GM12878 (cell line): ENCODE data around the gene CDKN1C. TPM values are rescaled to one million over a fixed set of nuclear protein-coding genes. Genes with fewer than 3 reads are reported as not detected.
A peak's percentile ranks its signal among the peaks of the same experiment; 100 is the strongest.

ENCODE experiments used
- ATAC-seq: fragments of 200-7000 bp; cut with Tn5 transposase; 3 replicates; pipeline ENCODE4 v1.9.1; 2020; ENCODE audit warnings: mild to moderate bottlenecking, moderate library complexity
- BruUV-seq: library from RNA; stranded (reverse); fragments of 400-500 nt; replicated peaks from 2 replicates; lab custom pipeline; 2021; lab: Mats Ljungman, UMichigan
- CTCF ChIA-PET: fragments of 300-600 bp; sonication (Branson Sonifier 250); formaldehyde crosslinking; extraction: SDS; loops from one replicate; lab custom pipeline; 2021; ENCODE audit warnings: inconsistent platforms; lab: Yijun Ruan, JAX
- POLR2A ChIA-PET: fragments of 350-600 bp; formaldehyde crosslinking; extraction: SDS; loops from one replicate; lab custom pipeline; 2021; ENCODE audit warnings: inconsistent platforms; lab: Charles Lee
- RAD21 ChIA-PET: fragments of 300-600 bp; sonication (Branson Sonifier 250); formaldehyde crosslinking; loops from one replicate; lab custom pipeline; 2023; ENCODE audit warnings: antibody characterized with exemption; ENCODE audit not compliant: unreplicated experiment; lab: Charles Lee
- SMC1A ChIA-PET: fragments of 300-600 bp; sonication (Branson Sonifier 250); formaldehyde crosslinking; loops from one replicate; lab custom pipeline; 2023; ENCODE audit not compliant: unreplicated experiment, uncharacterized antibody; lab: Charles Lee
- DNase-seq: peaks from one replicate; pipeline ENCODE4 v3.0.0-alpha.2; 2011; ENCODE audit warnings: low read depth, low spot score
- FAIRE-seq: peaks from 3 replicates; lab custom pipeline; 2011; peaks lifted over from hg19 to GRCh38; lab: Jason Lieb, UNC
- H2AFZ ChIP-seq: 2 replicates; pipeline ENCODE4 v1.6.0; 2011; ENCODE audit warnings: low read depth, low read length, control low read depth; ENCODE audit not compliant: control insufficient read depth
- H3K27ac ChIP-seq: 2 replicates; pipeline ENCODE4 v1.5.1; 2011; ENCODE audit warnings: control low read depth; ENCODE audit not compliant: control insufficient read depth, insufficient read depth
- H3K27me3 ChIP-seq, 2 experiments: replicated peaks in 1 of 2; 2 replicates each; pipeline versions ENCODE4 v1.6.0 to v1.6.1; 2011; ENCODE audit warnings: low read length in 1 of 2; ENCODE audit not compliant: control insufficient read depth in 2 of 2, insufficient read depth in 2 of 2
- H3K36me3 ChIP-seq, 2 experiments: 2 replicates each; pipeline ENCODE4 v1.5.1; 2011; ENCODE audit warnings: low read length in 1 of 2; ENCODE audit not compliant: control insufficient read depth in 2 of 2, insufficient read depth in 2 of 2
- H3K4me1 ChIP-seq: 2 replicates; pipeline ENCODE4 v1.6.1; 2011; ENCODE audit warnings: mild to moderate bottlenecking, low read length, moderate library complexity, mixed read lengths; ENCODE audit not compliant: control insufficient read depth, insufficient read depth
- H3K4me2 ChIP-seq: 2 replicates; pipeline ENCODE4 v1.6.0; 2011; ENCODE audit warnings: control low read depth; ENCODE audit not compliant: control insufficient read depth, insufficient read depth
- H3K4me3 ChIP-seq: fragments of 200-600 bp; sonication (generic); 2 replicates; pipeline ENCODE4 v1.5.1; 2016
- H3K79me2 ChIP-seq: 2 replicates; pipeline ENCODE4 v1.6.0; 2011; ENCODE audit warnings: low read length; ENCODE audit not compliant: control insufficient read depth, insufficient read depth
- H3K9ac ChIP-seq: 2 replicates; pipeline ENCODE4 v1.8.0; 2011; ENCODE audit warnings: low read length, control low read depth, mixed read lengths; ENCODE audit not compliant: control insufficient read depth, insufficient read depth
- H3K9me3 ChIP-seq: replicated peaks from 3 replicates; pipeline ENCODE4 v1.5.1; 2011; ENCODE audit warnings: mild to moderate bottlenecking, low read length; ENCODE audit not compliant: control insufficient read depth, insufficient read depth
- H4K20me1 ChIP-seq: 2 replicates; pipeline ENCODE4 v1.6.0; 2011; ENCODE audit not compliant: control insufficient read depth, insufficient read depth
- ATF7 ChIP-seq: fragments of 450-650 bp; IDR thresholded peaks from 2 replicates; pipeline ENCODE4 v1.6.1; 2016; ENCODE audit warnings: low read depth, mild to moderate bottlenecking
- BHLHE40 ChIP-seq, 2 experiments: fragments of 450-650 bp in 1 of 2; IDR thresholded peaks; 2 replicates each; pipeline ENCODE4 v1.6.1; 2011 to 2017; ENCODE audit warnings: low read depth in 2 of 2, borderline replicate concordance in 1 of 2, improper control_type of control experiment in 1 of 2, low read length in 1 of 2, mild to moderate bottlenecking in 1 of 2
- ELK1 ChIP-seq: IDR thresholded peaks from 2 replicates; pipeline ENCODE4 v1.6.1; 2012; ENCODE audit warnings: low read depth, low read length, improper control_type of control experiment
- GABPA ChIP-seq: IDR thresholded peaks from 2 replicates; pipeline ENCODE4 v1.6.1; 2014; ENCODE audit warnings: antibody characterized with exemption, low read depth, mild to moderate bottlenecking, inconsistent platforms
- HSF1 ChIP-seq: fragments of 150-350 bp; IDR thresholded peaks from 2 replicates; pipeline ENCODE4 v1.6.1; 2014; ENCODE audit warnings: mild to moderate bottlenecking, low read depth, low read length
- NFIC ChIP-seq: IDR thresholded peaks from 2 replicates; pipeline ENCODE4 v1.6.1; 2012; ENCODE audit warnings: low read depth, mild to moderate bottlenecking, inconsistent platforms, low read length, moderate library complexity
- POLR2AphosphoS5 ChIP-seq: IDR thresholded peaks from 2 replicates; pipeline ENCODE4 v1.6.1; 2011; ENCODE audit warnings: mild to moderate bottlenecking, low read length, inconsistent platforms
- USF2 ChIP-seq: IDR thresholded peaks from 2 replicates; pipeline ENCODE4 v1.6.1; 2011; ENCODE audit warnings: low read depth, low read length, improper control_type of control experiment, borderline replicate concordance
- WGBS: methylation state at CpG from one replicate; pipeline ENCODE4 v1.1.6; 2016; ENCODE audit warnings: low lambda C conversion rate; ENCODE audit not compliant: insufficient replicate concordance, insufficient coverage; ENCODE audit errors: missing lambda C conversion rate; 5-methylcytosine and 5-hydroxymethylcytosine counted together
- in situ Hi-C: fragments of 300-500 bp; cut with MboI; formaldehyde crosslinking; loops from 9 replicates; pipeline ENCODE4 v1.14.3; 2018; ENCODE audit warnings: mixed read lengths
- intact Hi-C: fragments of 100-400 bp; cut with micrococcal nuclease; formaldehyde crosslinking; loops from one replicate; pipeline ENCODE4 v1.14.2; 2022; ENCODE audit not compliant: unreplicated experiment
- polyA plus RNA-seq, 11 experiments: library from polyadenylated mRNA; depleted of rRNA in 4 of 11; unstranded in 6 of 11; stranded (reverse) in 5 of 11; fragments of >200 nt; fragmentation: Nextera tagmentation in 4 of 11; fragmentation: Illumina TruSeq in 1 of 11; extraction: Ambion mirVana in 4 of 11; extraction: Trizol in 1 of 11; gene quantifications; 1 replicate in 1 of 11; 2 replicates in 10 of 11; pipeline versions ENCODE4 v1.2.1 to v1.2.3, GENCODE V29; 2011 to 2016; ENCODE audit warnings: inconsistent platforms in 2 of 11, missing spikeins in 2 of 11, low read depth in 1 of 11
- total RNA-seq, 4 experiments: library from RNA; depleted of rRNA in 3 of 4; stranded (reverse); fragments of >200 nt in 3 of 4; fragmentation: Illumina TruSeq in 1 of 4; extraction: Trizol in 1 of 4; gene quantifications; 2 replicates each; pipeline versions ENCODE4 v1.2.1 to v1.2.3, GENCODE V29; 2013 to 2021

The CDKN1C gene
- total and polyA plus RNA-seq, 10 of the 15 experiments (the other 5 are each of a cell fraction or from before 2014, with no cell fraction given) = 0.05 to 0.21 (median 0.14) TPM; not detected in 7

GRCh38 chr11:2932850-2933251, 47.3 kb upstream of the CDKN1C start:
- H4K20me1 ChIP-seq = no peaks in the 10 kb centered on the region
- intact Hi-C loops (loop anchor here (10.0 kb wide), 1 partner anchor 162 kb away; no protein-coding TSS in a partner anchor), in situ Hi-C loops (no loop called here)
- no TSS peak for BruUV-seq
- SMC1A ChIA-PET = interaction anchor here (1.0 to 1.6 kb wide), 2 partner anchors 40 to 56 kb away, joined by 3 to 6 read pairs; no protein-coding TSS in a partner anchor
- peaks cover 1 to 9% of the 10 kb centered on the region in 2 experiments for H3K27me3 ChIP-seq
- peaks cover 21% of the 10 kb centered on the region for H3K4me1 ChIP-seq
- no peak overlapping the region for H3K4me2 ChIP-seq
- DNase-seq = no peak
- POLR2A ChIA-PET = interaction anchor here (0.6 kb wide), 1 partner anchor 12 kb away, joined by 4 read pairs; no protein-coding TSS in a partner anchor
- RAD21 ChIA-PET = interaction anchor here (1.0 to 2.0 kb wide), 3 partner anchors 81 to 158 kb away, joined by 4 to 7 read pairs (median 5); no protein-coding TSS in a partner anchor
- 58% methylated on average over 15 of the region's 15 CpGs for WGBS
- no peak overlapping the region for H2AFZ ChIP-seq
- no peak overlapping the region for H3K27ac ChIP-seq
- H3K9me3 ChIP-seq = peaks cover 2% of the 10 kb centered on the region; the same call in 1 of the 3 replicates
- FAIRE-seq = no peak
- H3K36me3 ChIP-seq = no peaks in the 10 kb centered on the region
- no peaks in the 10 kb centered on the region for H3K79me2 ChIP-seq
- H3K4me3 ChIP-seq = no peak overlapping the region
- ATAC-seq = peak; percentile 18
- no peak overlapping the region for H3K9ac ChIP-seq
- CTCF ChIA-PET = interaction anchor here (1.3 to 1.9 kb wide), 5 partner anchors 17 to 402 kb away, joined by 4 to 5 read pairs (median 5); a partner anchor contains a TSS
- TF ChIP-seq POLR2AphosphoS5 = no peak
- peak in 1 of 2 experiments; percentile 37; a peak in 1 of 4 replicates for TF ChIP-seq BHLHE40 (IDR thresholded peaks at IDR 0.05; ENCODE audit: borderline replicate concordance in 1 of 2, low read depth in 2 of 2, low read length in 1 of 2)

- no peak for FAIRE-seq
- no peak overlapping the region for H3K4me3 ChIP-seq
- H3K9ac ChIP-seq = no peak overlapping the region
- no TSS peak for BruUV-seq
- H3K9me3 ChIP-seq = no peaks in the 10 kb centered on the region
- no peak overlapping the region for H2AFZ ChIP-seq
- H3K27ac ChIP-seq = no peak overlapping the region
- H3K27me3 ChIP-seq = peaks cover 3 to 15% of the 10 kb centered on the region in 2 experiments
- RAD21 ChIA-PET = interaction anchor here (2.0 kb wide), 1 partner anchor 159 kb away, joined by 7 read pairs; no protein-coding TSS in a partner anchor
- WGBS = 61% methylated on average over 9 of the region's 13 CpGs
- intact Hi-C loops (loop anchor here (2.0 to 10.0 kb wide), 3 partner anchors 39 to 399 kb away; no protein-coding TSS in a partner anchor), in situ Hi-C loops (no loop called here)
- CTCF ChIA-PET = interaction anchor here (1.9 to 2.9 kb wide), 4 partner anchors 30 to 158 kb away, joined by 5 to 25 read pairs (median 10); a partner anchor contains a TSS
- no peaks in the 10 kb centered on the region for H4K20me1 ChIP-seq
- H3K79me2 ChIP-seq = no peaks in the 10 kb centered on the region
- H3K4me1 ChIP-seq = peaks cover 21% of the 10 kb centered on the region
- no peak for DNase-seq
- POLR2A ChIA-PET = interaction anchor here (0.5 to 0.6 kb wide), 2 partner anchors 11 to 79 kb away, joined by 3 to 4 read pairs; no protein-coding TSS in a partner anchor
- no peak for ATAC-seq
- H3K4me2 ChIP-seq = no peak overlapping the region
- SMC1A ChIA-PET = interaction anchor here (1.6 kb wide), 1 partner anchor 39 kb away, joined by 6 read pairs; no protein-coding TSS in a partner anchor
- no peaks in the 10 kb centered on the region for H3K36me3 ChIP-seq
- TF ChIP-seq NFIC (no peak), USF2 (no peak), ATF7 (no peak), GABPA (no peak), ELK1 (no peak), HSF1 (no peak)
These were observed 46.5 kb upstream of the CDKN1C start for GRCh38 chr11:2931771-2932738.
